Hepatocyte (in vitro differentiated cells): ENCODE measurements around the gene TNNI3K. TPM values are rescaled to one million over a fixed set of nuclear protein-coding genes. Genes with fewer than 3 reads are reported as not detected.

Experiments used
- DNase-seq: peaks from one replicate; pipeline ENCODE4 v3.0.0-alpha.2; 2016; ENCODE audit warnings: low spot score
- H2AFZ ChIP-seq: fragments of 200-600 bp; sonication (generic); 2 replicates; pipeline ENCODE4 v1.6.0; 2016; ENCODE audit warnings: antibody characterized with exemption, mild to moderate bottlenecking
- H3K27ac ChIP-seq: fragments of 200-600 bp; sonication (generic); 2 replicates; pipeline ENCODE4 v1.5.1; 2016; ENCODE audit warnings: mild to moderate bottlenecking
- H3K27me3 ChIP-seq: fragments of 200-600 bp; sonication (generic); 2 replicates; pipeline ENCODE4 v1.6.1; 2016
- H3K36me3 ChIP-seq: fragments of 200-600 bp; sonication (generic); replicated peaks from 2 replicates; pipeline ENCODE4 v1.5.1; 2016; ENCODE audit warnings: low read depth; ENCODE audit not compliant: insufficient read depth
- H3K4me1 ChIP-seq: fragments of 200-600 bp; sonication (generic); 2 replicates; pipeline ENCODE4 v1.5.1; 2016; ENCODE audit warnings: mild to moderate bottlenecking, moderate library complexity; ENCODE audit not compliant: insufficient read depth
- H3K4me2 ChIP-seq: fragments of 200-600 bp; sonication (generic); 2 replicates; pipeline ENCODE4 v1.6.0; 2016
- H3K4me3 ChIP-seq: fragments of 200-600 bp; sonication (generic); 2 replicates; pipeline ENCODE4 v1.5.1; 2016; ENCODE audit warnings: mild to moderate bottlenecking
- H3K79me2 ChIP-seq: fragments of 200-600 bp; sonication (generic); 2 replicates; pipeline ENCODE4 v1.6.0; 2017; ENCODE audit warnings: mild to moderate bottlenecking
- H3K9me2 ChIP-seq: fragments of 200-600 bp; sonication (generic); replicated peaks from 2 replicates; pipeline ENCODE4 v1.6.0; 2017; ENCODE audit warnings: mild to moderate bottlenecking; ENCODE audit not compliant: insufficient read depth
- H3K9me3 ChIP-seq: fragments of 200-600 bp; sonication (generic); 2 replicates; pipeline ENCODE4 v1.5.1; 2016; ENCODE audit warnings: low read depth, mild to moderate bottlenecking
- H4K20me1 ChIP-seq: fragments of 200-600 bp; sonication (generic); 2 replicates; pipeline ENCODE4 v1.6.0; 2016; ENCODE audit warnings: mild to moderate bottlenecking; ENCODE audit not compliant: insufficient read depth, poor library complexity, severe bottlenecking
- EZH2 ChIP-seq: fragments of 200-600 bp; sonication (generic); IDR thresholded peaks from 2 replicates; pipeline ENCODE4 v1.6.1; 2016; ENCODE audit warnings: antibody characterized with exemption, mild to moderate bottlenecking, borderline replicate concordance
- EZH2phosphoT487 ChIP-seq: fragments of 200-600 bp; sonication (generic); IDR thresholded peaks from one replicate; pipeline ENCODE4 v1.6.1; 2018; ENCODE audit warnings: antibody characterized with exemption, mild to moderate bottlenecking, low read depth, moderate library complexity; ENCODE audit not compliant: unreplicated experiment, severe bottlenecking
- WGBS: methylation state at CpG from one replicate; pipeline ENCODE4 v1.1.6; 2016; ENCODE audit warnings: low lambda C conversion rate; ENCODE audit errors: missing lambda C conversion rate; 5-methylcytosine and 5-hydroxymethylcytosine counted together
- polyA plus RNA-seq: library from polyadenylated mRNA; unstranded; fragments of >200 nt; fragmentation: Nextera tagmentation; extraction: Ambion mirVana; gene quantifications from 2 replicates; pipeline ENCODE4 v1.2.1, GENCODE V29; 2016
- total RNA-seq: library from RNA; depleted of rRNA; stranded (reverse); fragments of >200 nt; gene quantifications from 2 replicates; pipeline ENCODE4 v1.2.3, GENCODE V29; 2014
- TF ChIP-seq, protein P1 (sequence below): fragments of 200-600 bp; sonication (generic); IDR thresholded peaks from 2 replicates; pipeline ENCODE4 v1.5.1; 2016; ENCODE audit warnings: antibody characterized with exemption, mild to moderate bottlenecking; ENCODE audit not compliant: poor library complexity

TNNI3K gene
- total and polyA plus RNA-seq, 2 experiments from 2014 or later: not detected

DNA sequence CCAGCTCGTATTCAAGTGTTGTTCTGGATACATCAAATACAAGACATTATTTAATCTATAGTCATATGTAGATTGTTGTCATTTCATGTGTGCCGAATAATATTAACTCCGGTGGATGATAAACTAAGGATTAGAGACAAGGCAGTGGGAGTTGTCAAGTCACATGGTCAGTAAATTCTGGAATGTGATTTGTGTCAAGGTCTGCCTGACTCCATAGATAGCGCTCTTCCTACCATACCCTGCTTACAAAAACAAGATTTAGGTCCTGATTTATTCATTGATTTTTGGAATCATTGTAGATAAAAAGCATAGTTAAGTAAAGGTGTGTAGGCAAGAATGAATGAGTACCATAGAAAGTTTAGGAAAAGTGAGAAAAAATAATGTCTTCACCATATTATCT, 2.6 kb downstream of the TNNI3K start:
- no peaks in the 10 kb centered on the region for H3K4me1 ChIP-seq
- H3K79me2 ChIP-seq: no peaks in the 10 kb centered on the region
- H3K4me3 ChIP-seq: no peak overlapping the region
- H3K36me3 ChIP-seq: no peaks in the 10 kb centered on the region
- H3K9me3 ChIP-seq: no peaks in the 10 kb centered on the region
- H3K4me2 ChIP-seq: no peak overlapping the region
- TF ChIP-seq EZH2phosphoT487: no peak
- TF ChIP-seq, protein P1, sequence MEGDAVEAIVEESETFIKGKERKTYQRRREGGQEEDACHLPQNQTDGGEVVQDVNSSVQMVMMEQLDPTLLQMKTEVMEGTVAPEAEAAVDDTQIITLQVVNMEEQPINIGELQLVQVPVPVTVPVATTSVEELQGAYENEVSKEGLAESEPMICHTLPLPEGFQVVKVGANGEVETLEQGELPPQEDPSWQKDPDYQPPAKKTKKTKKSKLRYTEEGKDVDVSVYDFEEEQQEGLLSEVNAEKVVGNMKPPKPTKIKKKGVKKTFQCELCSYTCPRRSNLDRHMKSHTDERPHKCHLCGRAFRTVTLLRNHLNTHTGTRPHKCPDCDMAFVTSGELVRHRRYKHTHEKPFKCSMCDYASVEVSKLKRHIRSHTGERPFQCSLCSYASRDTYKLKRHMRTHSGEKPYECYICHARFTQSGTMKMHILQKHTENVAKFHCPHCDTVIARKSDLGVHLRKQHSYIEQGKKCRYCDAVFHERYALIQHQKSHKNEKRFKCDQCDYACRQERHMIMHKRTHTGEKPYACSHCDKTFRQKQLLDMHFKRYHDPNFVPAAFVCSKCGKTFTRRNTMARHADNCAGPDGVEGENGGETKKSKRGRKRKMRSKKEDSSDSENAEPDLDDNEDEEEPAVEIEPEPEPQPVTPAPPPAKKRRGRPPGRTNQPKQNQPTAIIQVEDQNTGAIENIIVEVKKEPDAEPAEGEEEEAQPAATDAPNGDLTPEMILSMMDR: no peak
- TF ChIP-seq EZH2: no peak
- DNase-seq: no peak
- no peak overlapping the region for H3K27ac ChIP-seq
- no peaks in the 10 kb centered on the region for H4K20me1 ChIP-seq
- WGBS: 88% methylated on average over 4 of the region's 4 CpGs
- no peak overlapping the region for H2AFZ ChIP-seq
- no peaks in the 10 kb centered on the region for H3K27me3 ChIP-seq
- H3K9me2 ChIP-seq: no peaks in the 10 kb centered on the region

DNA sequence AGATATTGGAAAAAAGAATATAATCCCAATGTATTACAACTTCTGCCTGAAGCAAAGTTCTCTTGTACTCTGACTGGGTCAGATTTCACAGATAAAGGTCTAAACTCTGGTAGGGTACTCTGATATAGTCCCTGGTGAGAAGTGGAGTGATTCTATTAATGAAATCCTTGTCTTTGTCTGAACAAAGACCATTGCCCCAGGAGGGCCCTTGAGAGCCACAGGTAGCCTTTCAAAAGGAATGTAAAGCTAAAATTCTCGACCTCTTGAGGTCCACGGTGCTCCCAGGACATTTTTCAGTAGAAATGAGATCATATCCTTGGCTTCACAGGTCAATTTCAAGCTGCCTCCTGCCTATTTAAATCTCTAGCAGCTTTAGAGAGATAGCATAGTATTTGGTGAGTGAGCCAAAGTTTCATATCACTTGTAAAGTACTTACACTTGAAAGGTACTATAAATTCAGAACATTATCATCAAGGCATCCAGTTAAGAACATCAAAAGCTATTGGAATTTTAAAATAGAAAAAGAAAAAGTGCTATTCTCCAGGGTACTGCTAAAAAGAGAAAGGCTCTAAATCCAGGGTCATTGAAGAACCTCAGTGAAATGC, 10.1 kb downstream of the TNNI3K start:
- DNase-seq: no peak
- no peaks in the 10 kb centered on the region for H3K4me1 ChIP-seq
- no peak overlapping the region for H2AFZ ChIP-seq
- no peak overlapping the region for H3K4me3 ChIP-seq
- H3K4me2 ChIP-seq: no peak overlapping the region
- H3K27me3 ChIP-seq: no peaks in the 10 kb centered on the region
- no peaks in the 10 kb centered on the region for H3K9me3 ChIP-seq
- WGBS: 5% methylated on average over 2 of the region's 2 CpGs
- no peak overlapping the region for H3K27ac ChIP-seq
- TF ChIP-seq, protein P1: no peak
- no peak for TF ChIP-seq EZH2phosphoT487
- no peak for TF ChIP-seq EZH2
- no peaks in the 10 kb centered on the region for H3K36me3 ChIP-seq
- no peaks in the 10 kb centered on the region for H4K20me1 ChIP-seq
- no peaks in the 10 kb centered on the region for H3K9me2 ChIP-seq
- no peaks in the 10 kb centered on the region for H3K79me2 ChIP-seq

- H3K9me2 ChIP-seq: no peaks in the 10 kb centered on the region
- no peak for DNase-seq
- H4K20me1 ChIP-seq: no peaks in the 10 kb centered on the region
- no peak overlapping the region for H3K27ac ChIP-seq
- no peaks in the 10 kb centered on the region for H3K79me2 ChIP-seq
- no peak overlapping the region for H3K4me3 ChIP-seq
- peak overlapping the region; percentile 20 for H3K4me2 ChIP-seq
- TF ChIP-seq EZH2 (no peak), EZH2phosphoT487 (no peak)
- TF ChIP-seq, protein P1: no peak
- H3K36me3 ChIP-seq: no peaks in the 10 kb centered on the region
- no peaks in the 10 kb centered on the region for H3K9me3 ChIP-seq
- H3K27me3 ChIP-seq: no peaks in the 10 kb centered on the region
- H3K4me1 ChIP-seq: no peaks in the 10 kb centered on the region
- H2AFZ ChIP-seq: no peak overlapping the region
- 60% methylated on average over 2 of the region's 2 CpGs for WGBS
Measured at GRCh38 chr1:74246315-74246714, 11.1 kb downstream of the TNNI3K start.
